Transverse colon (tissue), 4 donors: Measurements from ENCODE around the gene PKD1. TPM values are rescaled to one million over a fixed set of nuclear protein-coding genes. Genes with fewer than 3 reads are reported as not detected.

ENCODE experiments used
- DNase-seq: peaks from one replicate; pipeline ENCODE4 v3.0.0-alpha.2; 2019
- H3K27ac ChIP-seq, 4 donors: fragments of 200-600 bp; sonication (generic); 2 replicates each; pipeline ENCODE4 v1.5.1; 2016 to 2018; ENCODE audit warnings: inconsistent platforms in 4 of 4
- H3K27me3 ChIP-seq: fragments of 200-600 bp; sonication (generic); 2 replicates; pipeline ENCODE4 v1.5.1; 2017; ENCODE audit warnings: inconsistent platforms
- H3K36me3 ChIP-seq, 4 donors: fragments of 200-600 bp; sonication (generic); 2 replicates each; pipeline ENCODE4 v1.5.1; 2017 to 2019; ENCODE audit warnings: inconsistent platforms in 4 of 4
- H3K4me1 ChIP-seq, 4 donors: fragments of 200-600 bp; sonication (generic); 2 replicates each; pipeline ENCODE4 v1.5.1; 2017 to 2020; ENCODE audit warnings: inconsistent platforms in 4 of 4
- H3K4me3 ChIP-seq, 4 donors: fragments of 200-600 bp; sonication (generic); 1 replicate in 1 of 4; 2 replicates in 3 of 4; pipeline versions ENCODE4 v1.5.1 to v1.6.1; 2017 to 2019; ENCODE audit warnings: inconsistent platforms in 4 of 4
- H3K9me3 ChIP-seq, 2 donors: fragments of 200-600 bp; sonication (generic); 2 replicates each; pipeline ENCODE4 v1.5.1; 2017 to 2019; ENCODE audit warnings: inconsistent platforms in 2 of 2
- EP300 ChIP-seq: sonication (generic); formaldehyde crosslinking; IDR thresholded peaks from one replicate; pipeline ENCODE4 v1.6.1; 2017; ENCODE audit warnings: antibody characterized with exemption, low read depth
- POLR2A ChIP-seq: fragments of 450-650 bp; IDR thresholded peaks from one replicate; pipeline ENCODE4 v1.6.1; 2016; ENCODE audit warnings: antibody characterized with exemption, mild to moderate bottlenecking, moderate library complexity
- POLR2AphosphoS5 ChIP-seq, 3 donors: sonication (generic); formaldehyde crosslinking; IDR thresholded peaks; one replicate each; pipeline ENCODE4 v1.6.1; 2016; ENCODE audit warnings: antibody characterized with exemption in 3 of 3
- WGBS, 2 donors: methylation state at CpG; one replicate each; pipeline ENCODE4 v1.1.5; 2018; ENCODE audit warnings: low coverage in 1 of 2; 5-methylcytosine and 5-hydroxymethylcytosine counted together
- in situ Hi-C, 4 donors: fragments of 200-750 bp; cut with MboI; loops; one replicate each; pipeline versions ENCODE4 v1.15.0 to v1.15.1; 2017; ENCODE audit warnings: low sequenced_read_pairs in 3 of 4, low pct_ligation_motif_present in 1 of 4, low pct_unique_long_range_greater_than_20kb in 1 of 4
- intact Hi-C: fragments of 100-400 bp; cut with DNase I; formaldehyde crosslinking; loops from one replicate; pipeline ENCODE4 v1.15.1; 2023; ENCODE audit warnings: low total_unique reads
- total RNA-seq, 4 donors: library from RNA; depleted of rRNA; stranded (reverse); fragments of >200 nt; gene quantifications; one replicate each; pipeline ENCODE4 v1.1.0, GENCODE V29; 2016
- TF ChIP-seq, protein P1 (sequence below), 5 experiments: fragments of 200-600 bp in 3 of 5; fragments of 450-650 bp in 2 of 5; sonication (generic) in 3 of 5; IDR thresholded peaks; 1 replicate in 2 of 5; 2 replicates in 3 of 5; pipeline ENCODE4 v1.5.1; 2016 to 2017; ENCODE audit warnings: antibody characterized with exemption in 5 of 5, inconsistent platforms in 3 of 5, mild to moderate bottlenecking in 2 of 5, moderate library complexity in 1 of 5

The PKD1 gene
- total RNA-seq, 4 donors from 2014 or later, result 131 to 1,015 (median 289) TPM

DNA sequence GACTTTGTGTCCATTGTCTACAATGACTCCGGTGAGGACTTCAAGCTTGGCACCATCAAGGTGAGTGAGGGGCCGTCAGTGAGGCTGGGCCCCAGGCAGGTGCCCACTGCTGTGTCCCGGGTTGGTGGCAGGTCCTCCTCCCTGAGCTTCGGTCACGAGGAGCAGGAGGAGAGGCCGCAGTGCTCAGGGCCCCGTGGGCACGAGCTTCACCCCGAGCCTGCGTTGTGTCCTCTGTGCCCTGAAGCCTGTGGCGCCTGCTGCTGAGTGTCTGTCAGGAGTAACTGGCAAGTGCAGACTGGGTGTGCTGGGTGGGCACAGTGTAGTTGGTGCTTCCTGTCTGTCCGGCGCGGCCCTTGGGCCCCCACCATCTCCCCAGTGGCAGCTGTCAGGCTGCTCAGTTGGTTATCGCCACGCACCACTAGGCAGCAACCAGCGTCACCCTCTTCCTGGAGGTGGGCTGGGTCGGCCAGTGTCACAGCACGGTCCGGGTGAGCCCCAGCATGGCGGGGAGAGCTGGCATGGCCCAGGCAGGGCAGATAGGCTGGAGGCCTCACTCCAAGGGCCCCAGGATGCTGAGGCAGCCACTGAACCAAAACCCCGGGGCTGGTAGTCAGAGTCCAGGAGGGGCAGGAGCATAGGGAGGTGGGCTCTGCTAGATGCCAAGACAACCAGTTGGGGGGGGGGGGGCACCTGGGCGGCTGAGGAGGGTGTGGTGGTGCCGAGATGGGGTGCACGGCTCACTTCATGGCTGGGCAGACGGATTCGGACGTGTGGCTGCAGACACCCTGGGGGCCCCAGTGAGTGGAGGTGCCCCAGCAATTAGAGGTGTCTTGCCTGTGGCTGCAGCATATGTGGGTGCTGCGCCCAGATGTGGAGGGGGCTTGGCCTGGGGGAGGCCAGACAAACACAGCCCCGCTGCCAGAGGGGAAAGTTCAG, 48.6 kb downstream of the PKD1 start:
- H3K9me3 ChIP-seq, result no peaks in the 10 kb centered on the region
- peaks cover 0 to 9% (median 0%) of the 10 kb centered on the region in 4 donors for H3K36me3 ChIP-seq
- intact Hi-C loops (no loop called here), in situ Hi-C loops (no loop called here)
- peaks cover 4 to 39% (median 22%) of the 10 kb centered on the region in 4 donors for H3K4me1 ChIP-seq
- H3K27me3 ChIP-seq, result no peaks in the 10 kb centered on the region
- 90% methylated on average over 25 of the region's 30 CpGs; no CpG with 5 or more reads in 1 of the 2 donors for WGBS, 2 donors
- DNase-seq, result no peak
- peak overlapping the region in 1 of 4 donors; percentile 44 for H3K27ac ChIP-seq
- TF ChIP-seq, protein P1, sequence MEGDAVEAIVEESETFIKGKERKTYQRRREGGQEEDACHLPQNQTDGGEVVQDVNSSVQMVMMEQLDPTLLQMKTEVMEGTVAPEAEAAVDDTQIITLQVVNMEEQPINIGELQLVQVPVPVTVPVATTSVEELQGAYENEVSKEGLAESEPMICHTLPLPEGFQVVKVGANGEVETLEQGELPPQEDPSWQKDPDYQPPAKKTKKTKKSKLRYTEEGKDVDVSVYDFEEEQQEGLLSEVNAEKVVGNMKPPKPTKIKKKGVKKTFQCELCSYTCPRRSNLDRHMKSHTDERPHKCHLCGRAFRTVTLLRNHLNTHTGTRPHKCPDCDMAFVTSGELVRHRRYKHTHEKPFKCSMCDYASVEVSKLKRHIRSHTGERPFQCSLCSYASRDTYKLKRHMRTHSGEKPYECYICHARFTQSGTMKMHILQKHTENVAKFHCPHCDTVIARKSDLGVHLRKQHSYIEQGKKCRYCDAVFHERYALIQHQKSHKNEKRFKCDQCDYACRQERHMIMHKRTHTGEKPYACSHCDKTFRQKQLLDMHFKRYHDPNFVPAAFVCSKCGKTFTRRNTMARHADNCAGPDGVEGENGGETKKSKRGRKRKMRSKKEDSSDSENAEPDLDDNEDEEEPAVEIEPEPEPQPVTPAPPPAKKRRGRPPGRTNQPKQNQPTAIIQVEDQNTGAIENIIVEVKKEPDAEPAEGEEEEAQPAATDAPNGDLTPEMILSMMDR (IDR thresholded peaks at IDR 0.05), result no peak
- TF ChIP-seq POLR2AphosphoS5 (IDR thresholded peaks at IDR 0.05), result peak in 1 of 3 donors; percentile 17
- H3K4me3 ChIP-seq, result no peak overlapping the region

GRCh38 chr16:2086106-2086742, 49.5 kb downstream of the PKD1 start:
- Histone ChIP-seq H3K9me3 (no peaks in the 10 kb centered on the region), H3K4me3 (no peak overlapping the region), H3K27me3 (no peaks in the 10 kb centered on the region), H3K36me3 (peaks cover 0 to 9% (median 0%) of the 10 kb centered on the region in 4 donors), H3K4me1 (peaks cover 0 to 35% (median 19%) of the 10 kb centered on the region in 4 donors), H3K27ac (no peak overlapping the region)
- intact Hi-C loops (no loop called here), in situ Hi-C loops (no loop called here)
- no peak for DNase-seq
- 93% methylated on average over 25 of the region's 27 CpGs; no CpG with 5 or more reads in 1 of the 2 donors for WGBS, 2 donors
- TF ChIP-seq, protein P1 (IDR thresholded peaks at IDR 0.05), result no peak
- TF ChIP-seq POLR2AphosphoS5 (IDR thresholded peaks at IDR 0.05) (no peak), POLR2A (no peak), EP300 (no peak)

GRCh38 chr16:2085669-2086068, 50.0 kb downstream of the PKD1 start:
- Histone ChIP-seq H3K36me3 (peaks cover 0 to 9% (median 0%) of the 10 kb centered on the region in 4 donors), H3K9me3 (no peaks in the 10 kb centered on the region), H3K4me1 (peaks cover 0 to 35% (median 19%) of the 10 kb centered on the region in 4 donors), H3K27ac (no peak overlapping the region), H3K27me3 (no peaks in the 10 kb centered on the region), H3K4me3 (no peak overlapping the region)
- WGBS, 2 donors, result 75% methylated on average over 12 of the region's 14 CpGs; no CpG with 5 or more reads in 1 of the 2 donors
- TF ChIP-seq, protein P1 (IDR thresholded peaks at IDR 0.05), result no peak
- TF ChIP-seq POLR2A, result no peak
- TF ChIP-seq EP300, result no peak
- intact Hi-C loops (no loop called here), in situ Hi-C loops (no loop called here)
- DNase-seq, result no peak

DNA sequence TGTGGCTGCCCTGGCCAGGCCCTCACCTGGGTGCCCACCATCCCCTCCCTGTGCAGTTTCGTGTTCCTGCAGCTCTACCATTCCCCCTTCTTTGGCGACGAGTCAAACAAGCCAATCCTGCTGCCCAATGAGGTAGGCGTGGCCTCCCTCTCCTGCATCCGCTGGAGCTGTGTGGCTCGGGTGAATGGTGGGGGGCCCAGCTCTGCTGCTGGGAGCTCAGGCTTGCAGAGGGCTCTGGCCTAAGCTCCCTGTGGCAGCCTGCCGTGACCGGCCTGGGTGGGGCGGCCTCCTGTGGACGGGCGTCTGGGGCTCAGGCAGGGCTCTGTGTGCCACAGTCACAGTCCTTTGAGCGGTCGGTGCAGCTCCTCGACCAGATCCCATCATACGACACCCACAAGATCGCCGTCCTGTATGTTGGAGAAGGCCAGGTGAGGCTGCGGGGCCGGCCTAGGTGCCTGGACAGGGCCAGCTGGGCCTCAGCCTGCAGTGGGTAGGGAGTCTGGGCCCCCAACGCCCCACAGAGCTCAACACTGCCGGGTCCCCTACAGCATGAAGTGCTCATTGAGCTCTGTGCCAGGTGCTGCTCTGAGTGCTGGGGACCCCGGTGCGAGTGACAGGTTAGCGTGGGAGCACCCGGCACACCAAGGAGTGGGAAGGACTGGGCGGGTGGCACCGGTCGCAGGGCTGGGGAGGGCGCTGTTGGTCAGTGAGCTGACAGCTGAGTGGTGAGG, 50.6 kb downstream of the PKD1 start:
- H3K27me3 ChIP-seq, result no peaks in the 10 kb centered on the region
- WGBS, 2 donors, result 92 to 100% methylated on average over 5 to 24 of the region's 29 CpGs
- no peak overlapping the region for H3K27ac ChIP-seq
- no peak for DNase-seq
- peaks cover 0 to 11% (median 1%) of the 10 kb centered on the region in 4 donors for H3K36me3 ChIP-seq
- peaks cover 0 to 29% (median 16%) of the 10 kb centered on the region in 4 donors for H3K4me1 ChIP-seq
- TF ChIP-seq POLR2A, result no peak
- no peak for TF ChIP-seq POLR2AphosphoS5 (IDR thresholded peaks at IDR 0.05)
- TF ChIP-seq, protein P1 (IDR thresholded peaks at IDR 0.05), result no peak
- no peak for TF ChIP-seq EP300
- in situ Hi-C loops (no loop called here), intact Hi-C loops (no loop called here)
- H3K4me3 ChIP-seq, result no peak overlapping the region
- H3K9me3 ChIP-seq, result no peaks in the 10 kb centered on the region
